Heart left ventricle (tissue), 13 donors: ENCODE measurements around the gene TREML4.

Experiments used
- POLR2A ChIP-seq, 2 donors: fragments of 450-650 bp; IDR thresholded peaks; one replicate each; pipeline ENCODE4 v1.6.1; 2017; ENCODE audit warnings: antibody characterized with exemption in 2 of 2, mild to moderate bottlenecking in 2 of 2, moderate library complexity in 2 of 2
- TF ChIP-seq, protein P1 (sequence below), 12 donors: fragments of 200-600 bp; sonication (generic) in 4 of 12; IDR thresholded peaks; one replicate each; pipeline versions ENCODE4 v1.5.0 to v1.8.0; 2018 to 2022; ENCODE audit warnings: antibody characterized with exemption in 12 of 12, mild to moderate bottlenecking in 5 of 12
- donor health status: ischemic (EF 13 %, LVEDD 7.1; RV severe dilation, severe dysfunction).
- donor health status: DM: no; HTN: yes; CAD: no.
- donor health status: DM: no; HTN: no; CAD: no.
- donor health status: ischemic (EF 25% LVEDD 6.9; RV normal size, moderate dysfunction).
- donor health status: ischemic (EF 25% LVEDD 5.7; RV mildly dilated, moderate dysfunction).
- donor health status: ischemic (EF 35%, LVEDD 5.7; RV mildly dilated, moderate dysfunction).
- donor health status: nonischemic (EF 11% LVEDD 7.7; RV severe dilation, severe dysfunction).
- donor health status: DM: yes; HTN: yes; CAD: no.
- donor health status: PGD.
- donor health status: ischemic (EF 29% LVEDD 5.4; RV normal size, mild dysfunction).
- donor health status: nonischemic (EF 23%, LVEDD 6.1; RV moderate dilation, normal function).

DNA sequence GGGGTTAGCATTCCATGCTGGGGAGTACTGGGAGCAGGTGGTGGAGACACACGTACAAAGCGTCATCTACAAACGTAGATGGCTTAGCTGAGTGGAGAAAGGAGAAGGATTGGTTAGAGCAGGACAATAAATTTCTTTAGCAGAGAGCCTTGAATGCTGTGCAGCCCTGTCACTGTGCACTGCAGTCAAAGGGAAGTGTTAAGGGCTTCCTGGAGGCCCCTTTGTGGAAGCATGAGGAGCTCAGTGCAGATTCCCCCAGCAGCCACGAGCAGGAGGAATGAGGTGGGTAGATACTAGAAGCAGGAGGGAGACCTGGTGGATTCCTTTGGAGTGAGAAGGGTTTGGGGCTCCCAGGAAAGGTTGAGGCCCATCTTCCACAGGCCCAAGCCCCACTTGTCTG is 6.1 kb upstream of the TREML4 start:
- TF ChIP-seq, protein P1, sequence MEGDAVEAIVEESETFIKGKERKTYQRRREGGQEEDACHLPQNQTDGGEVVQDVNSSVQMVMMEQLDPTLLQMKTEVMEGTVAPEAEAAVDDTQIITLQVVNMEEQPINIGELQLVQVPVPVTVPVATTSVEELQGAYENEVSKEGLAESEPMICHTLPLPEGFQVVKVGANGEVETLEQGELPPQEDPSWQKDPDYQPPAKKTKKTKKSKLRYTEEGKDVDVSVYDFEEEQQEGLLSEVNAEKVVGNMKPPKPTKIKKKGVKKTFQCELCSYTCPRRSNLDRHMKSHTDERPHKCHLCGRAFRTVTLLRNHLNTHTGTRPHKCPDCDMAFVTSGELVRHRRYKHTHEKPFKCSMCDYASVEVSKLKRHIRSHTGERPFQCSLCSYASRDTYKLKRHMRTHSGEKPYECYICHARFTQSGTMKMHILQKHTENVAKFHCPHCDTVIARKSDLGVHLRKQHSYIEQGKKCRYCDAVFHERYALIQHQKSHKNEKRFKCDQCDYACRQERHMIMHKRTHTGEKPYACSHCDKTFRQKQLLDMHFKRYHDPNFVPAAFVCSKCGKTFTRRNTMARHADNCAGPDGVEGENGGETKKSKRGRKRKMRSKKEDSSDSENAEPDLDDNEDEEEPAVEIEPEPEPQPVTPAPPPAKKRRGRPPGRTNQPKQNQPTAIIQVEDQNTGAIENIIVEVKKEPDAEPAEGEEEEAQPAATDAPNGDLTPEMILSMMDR (IDR thresholded peaks at IDR 0.05) = no peak
- no peak for TF ChIP-seq POLR2A (IDR thresholded peaks at IDR 0.05)
